WERI-Rb-1 (cell line): ENCODE results near the gene PEX5L.

Source experiments
- DNase-seq: peaks from one replicate; pipeline ENCODE4 v3.0.0-alpha.2; 2020
- H3K27ac ChIP-seq: fragments of 250-450 bp; sonication (Bioruptor Pico); 2 replicates; pipeline ENCODE4 v1.5.1; 2020; ENCODE audit warnings: mild to moderate bottlenecking, moderate library complexity
- H3K27me3 ChIP-seq: fragments of 250-450 bp; sonication (Bioruptor Pico); 2 replicates; pipeline ENCODE4 v1.5.1; 2021; ENCODE audit warnings: mild to moderate bottlenecking, low read depth, moderate library complexity; ENCODE audit not compliant: insufficient read depth, severe bottlenecking
- H3K36me3 ChIP-seq: fragments of 250-450 bp; sonication (Bioruptor Pico); 2 replicates; pipeline ENCODE4 v1.5.1; 2020; ENCODE audit warnings: mild to moderate bottlenecking, moderate library complexity
- H3K4me3 ChIP-seq: 2 replicates; pipeline ENCODE4 v1.5.1; 2011; ENCODE audit warnings: low read depth, mild to moderate bottlenecking, control low read depth, low read length
- H3K9me3 ChIP-seq: fragments of 250-450 bp; sonication (Bioruptor Pico); 2 replicates; pipeline ENCODE4 v1.5.1; 2021; ENCODE audit warnings: mild to moderate bottlenecking, moderate library complexity; ENCODE audit not compliant: severe bottlenecking
- CTCF ChIP-seq: IDR thresholded peaks from 2 replicates; pipeline ENCODE4 v1.5.1; 2011; ENCODE audit warnings: low read depth, mild to moderate bottlenecking, control low read depth, inconsistent platforms, low read length

Gene PEX5L

DNA sequence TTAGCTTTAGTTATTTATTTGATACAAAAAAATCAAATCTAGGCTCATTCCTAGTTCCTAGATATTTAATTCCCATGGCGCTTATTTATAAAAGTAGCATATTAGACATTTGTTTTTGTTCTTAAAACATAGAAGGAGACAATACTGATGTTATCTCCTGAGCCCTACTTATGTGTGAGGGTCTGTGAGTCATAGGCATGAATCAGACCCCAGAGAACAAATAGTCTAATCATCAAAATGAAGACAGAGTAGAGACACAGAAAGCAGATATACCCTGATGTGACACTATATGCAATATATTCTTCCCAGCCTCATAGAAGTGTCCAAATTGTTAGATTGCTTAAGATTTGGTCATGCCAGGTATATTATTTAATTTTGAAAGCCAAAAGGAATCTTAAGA is 44.9 kb downstream of the PEX5L start:
- H3K27me3 ChIP-seq = no peaks in the 10 kb centered on the region
- no peak overlapping the region for H3K4me3 ChIP-seq
- no peaks in the 10 kb centered on the region for H3K9me3 ChIP-seq
- no peaks in the 10 kb centered on the region for H3K36me3 ChIP-seq
- no peak overlapping the region for H3K27ac ChIP-seq
- no peak for DNase-seq
- TF ChIP-seq CTCF = no peak

DNA sequence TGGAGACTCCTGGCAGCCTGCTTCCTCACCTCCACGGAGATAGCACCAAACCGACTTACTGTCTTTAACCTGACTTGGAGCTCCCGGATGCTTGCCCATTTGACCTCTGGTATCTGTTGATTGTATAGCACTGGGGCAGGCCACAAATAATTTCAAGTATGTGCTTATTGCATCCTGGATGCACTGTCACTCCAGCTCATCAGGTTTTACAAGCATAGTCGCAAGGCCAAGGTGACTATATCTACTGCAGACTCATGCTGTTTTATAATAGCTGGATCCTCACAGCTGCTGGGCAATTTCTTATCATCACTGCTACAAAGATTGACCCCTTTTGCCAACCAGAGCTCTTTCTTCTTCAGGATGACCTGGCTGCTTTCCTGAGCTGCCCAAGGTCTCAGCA is 45.6 kb downstream of the PEX5L start:
- TF ChIP-seq CTCF = no peak
- H3K27ac ChIP-seq = no peak overlapping the region

GRCh38 chr3:179981646-179982045 is 55.1 kb downstream of the PEX5L start:
- DNase-seq = no peak
- Histone ChIP-seq H3K9me3 (no peaks in the 10 kb centered on the region), H3K27ac (no peak overlapping the region), H3K36me3 (no peaks in the 10 kb centered on the region), H3K4me3 (no peak overlapping the region), H3K27me3 (no peaks in the 10 kb centered on the region)
- TF ChIP-seq CTCF = no peak

More for the DNA sequence above, 45.6 kb downstream of the PEX5L start:
- Histone ChIP-seq H3K27me3 (no peaks in the 10 kb centered on the region), H3K4me3 (no peak overlapping the region), H3K9me3 (no peaks in the 10 kb centered on the region), H3K36me3 (no peaks in the 10 kb centered on the region)
- no peak for DNase-seq

GRCh38 chr3:179977356-179977755 is 59.4 kb downstream of the PEX5L start:
- H3K27me3 ChIP-seq = no peaks in the 10 kb centered on the region
- no peak overlapping the region for H3K4me3 ChIP-seq
- TF ChIP-seq CTCF = no peak
- no peak overlapping the region for H3K27ac ChIP-seq
- DNase-seq = no peak
- no peaks in the 10 kb centered on the region for H3K36me3 ChIP-seq
- no peaks in the 10 kb centered on the region for H3K9me3 ChIP-seq

GRCh38 chr3:179973931-179974361 is 62.8 kb downstream of the PEX5L start:
- Histone ChIP-seq H3K36me3 (no peaks in the 10 kb centered on the region), H3K9me3 (no peaks in the 10 kb centered on the region), H3K4me3 (no peak overlapping the region), H3K27me3 (no peaks in the 10 kb centered on the region), H3K27ac (peak overlapping the region; percentile 78)
- no peak for TF ChIP-seq CTCF
- peak; percentile 89 for DNase-seq

- H3K27ac ChIP-seq = peak overlapping the region; percentile 78
- H3K9me3 ChIP-seq = no peaks in the 10 kb centered on the region
- H3K27me3 ChIP-seq = no peaks in the 10 kb centered on the region
- DNase-seq = no peak
- no peaks in the 10 kb centered on the region for H3K36me3 ChIP-seq
- no peak overlapping the region for H3K4me3 ChIP-seq
- TF ChIP-seq CTCF = no peak
Measured at GRCh38 chr3:179972881-179973423, 63.8 kb downstream of the PEX5L start.
